ENCODE data around the gene ANGPTL7. TPM values are rescaled to one million over a fixed set of nuclear protein-coding genes. Genes with fewer than 3 reads are reported as not detected.

Gene ANGPTL7
- total and polyA plus RNA-seq, 10 of the 15 experiments (the other 5 are each of a cell fraction or from before 2014, with no cell fraction given) = 0.09 TPM; not detected in 9

DNA sequence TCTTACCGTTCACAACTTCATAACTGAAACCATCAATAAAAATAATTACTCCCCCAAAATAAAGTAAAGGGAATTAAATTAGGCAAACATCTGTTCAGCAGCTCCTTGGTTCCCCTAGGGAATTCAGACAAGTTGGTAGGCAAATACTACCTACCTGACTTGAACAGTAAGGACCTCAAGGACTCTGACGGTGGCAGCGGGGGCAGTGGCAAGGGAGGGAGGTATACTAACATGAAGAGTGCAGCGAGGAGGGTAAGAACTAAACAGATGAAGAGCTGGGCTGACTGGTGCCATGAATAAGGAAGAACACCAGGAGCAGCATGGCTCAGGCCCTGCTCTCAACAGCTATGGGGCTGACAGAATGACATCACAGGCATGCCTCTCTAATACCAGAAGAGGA is 40.0 kb downstream of the ANGPTL7 start:
- CTCF ChIA-PET = interaction anchor here (0.6 to 3.2 kb wide), 3 partner anchors 12 to 305 kb away, joined by 3 to 15 read pairs (median 10); no protein-coding TSS in a partner anchor
- Histone ChIP-seq H3K4me2 (ENCODE audit: control insufficient read depth, insufficient read depth) (peak overlapping the region; percentile 14; the same call in 1 of the 2 replicates), H3K79me2 (ENCODE audit: control insufficient read depth, insufficient read depth, low read length) (no peaks in the 10 kb centered on the region), H3K36me3 (ENCODE audit: control insufficient read depth in 2 of 2, insufficient read depth in 2 of 2, low read length in 1 of 2) (peaks cover 13 to 25% of the 10 kb centered on the region in 2 experiments; a peak in 3 of 4 replicates), H3K4me1 (ENCODE audit: control insufficient read depth, insufficient read depth, low read length) (peaks cover 27% of the 10 kb centered on the region), H2AFZ (ENCODE audit: control insufficient read depth, low read depth, low read length) (no peak overlapping the region), H3K4me3 (no peak overlapping the region), H3K27me3 (replicated peaks in 1 of 2; ENCODE audit: control insufficient read depth in 2 of 2, insufficient read depth in 2 of 2, low read length in 1 of 2) (no peaks in the 10 kb centered on the region), H3K27ac (ENCODE audit: control insufficient read depth, insufficient read depth) (peak overlapping the region; percentile 38; the same call in 1 of the 2 replicates), H4K20me1 (ENCODE audit: control insufficient read depth, insufficient read depth) (no peaks in the 10 kb centered on the region), H3K9ac (ENCODE audit: control insufficient read depth, insufficient read depth, low read length) (no peak overlapping the region), H3K9me3 (replicated peaks; ENCODE audit: control insufficient read depth, insufficient read depth, low read length) (no peaks in the 10 kb centered on the region)
- ATAC-seq = no peak
- in situ Hi-C loops (cut with MboI) = no loop called here
- WGBS (ENCODE audit: insufficient coverage, insufficient replicate concordance, low lambda C conversion rate, missing lambda C conversion rate) = 20% methylated on average over 4 of the region's 4 CpGs
- FAIRE-seq = no peak
- DNase-seq (ENCODE audit: low read depth, low spot score) = no peak
- no TSS peak for BruUV-seq (replicated peaks)
- TF ChIP-seq MTA3 (IDR thresholded peaks at IDR 0.05; ENCODE audit: borderline replicate concordance, low read length) (no peak), MEF2A (IDR thresholded peaks at IDR 0.05; ENCODE audit: insufficient read depth, low read depth, low read length) (0 out of 2 replicates have a peak, but pooled peaks have one; percentile 21), NR2C2 (IDR thresholded peaks at IDR 0.05; ENCODE audit: borderline replicate concordance, control insufficient read depth, insufficient read length, low read depth) (no peak)
- intact Hi-C loops (cut with micrococcal nuclease; ENCODE audit: unreplicated experiment) = no loop called here
- POLR2A ChIA-PET = interaction anchor here (0.6 to 0.8 kb wide), 2 partner anchors 130 to 598 kb away, joined by 3 to 4 read pairs; partner anchors contain the start of gene EXOSC10
- SMC1A ChIA-PET (ENCODE audit: uncharacterized antibody, unreplicated experiment) = interaction anchor here (1.1 to 2.0 kb wide), 2 partner anchors 12 to 192 kb away, joined by 3 to 9 read pairs; no protein-coding TSS in a partner anchor
- RAD21 ChIA-PET (ENCODE audit: unreplicated experiment) = no interaction called here

DNA sequence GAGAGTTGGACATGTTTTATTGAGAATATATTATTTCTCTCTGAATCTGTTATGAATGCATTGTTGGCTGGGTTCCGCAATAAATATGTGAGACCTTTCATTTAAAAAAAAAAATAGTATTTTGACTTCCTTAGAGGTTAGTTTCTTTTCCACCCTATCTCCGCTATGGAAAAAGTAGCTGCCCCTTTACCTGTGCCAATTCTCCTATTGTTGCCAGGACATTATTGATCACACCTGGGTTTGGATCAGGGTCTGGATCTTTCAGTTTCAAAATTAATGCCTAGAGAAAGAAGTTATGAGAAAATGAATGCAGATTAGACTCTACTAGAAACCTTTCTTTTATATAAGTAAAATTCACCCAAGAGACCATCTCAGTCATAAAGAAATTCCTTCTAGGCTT is 44.1 kb downstream of the ANGPTL7 start:
- DNase-seq (ENCODE audit: low read depth, low spot score) = no peak
- Histone ChIP-seq H3K79me2 (ENCODE audit: control insufficient read depth, insufficient read depth, low read length) (no peaks in the 10 kb centered on the region), H4K20me1 (ENCODE audit: control insufficient read depth, insufficient read depth) (no peaks in the 10 kb centered on the region), H3K27me3 (replicated peaks in 1 of 2; ENCODE audit: control insufficient read depth in 2 of 2, insufficient read depth in 2 of 2, low read length in 1 of 2) (no peaks in the 10 kb centered on the region), H3K27ac (ENCODE audit: control insufficient read depth, insufficient read depth) (no peak overlapping the region), H2AFZ (ENCODE audit: control insufficient read depth, low read depth, low read length) (no peak overlapping the region), H3K9me3 (replicated peaks; ENCODE audit: control insufficient read depth, insufficient read depth, low read length) (no peaks in the 10 kb centered on the region), H3K9ac (ENCODE audit: control insufficient read depth, insufficient read depth, low read length) (no peak overlapping the region), H3K4me1 (ENCODE audit: control insufficient read depth, insufficient read depth, low read length) (peaks cover 11% of the 10 kb centered on the region), H3K4me3 (no peak overlapping the region), H3K4me2 (ENCODE audit: control insufficient read depth, insufficient read depth) (no peak overlapping the region), H3K36me3 (ENCODE audit: control insufficient read depth in 2 of 2, insufficient read depth in 2 of 2, low read length in 1 of 2) (peaks cover 22 to 31% of the 10 kb centered on the region in 2 experiments)
- ChIA-PET RAD21 (ENCODE audit: unreplicated experiment) (interaction anchor here (1.0 kb wide), 1 partner anchor 195 kb away, joined by 3 read pairs; no protein-coding TSS in a partner anchor), POLR2A (no interaction called here), CTCF (interaction anchor here (0.9 kb wide), 2 partner anchors 9 to 414 kb away, joined by 3 read pairs; no protein-coding TSS in a partner anchor), SMC1A (ENCODE audit: uncharacterized antibody, unreplicated experiment) (interaction anchor here (3.0 kb wide), 1 partner anchor 196 kb away, joined by 11 read pairs; no protein-coding TSS in a partner anchor)
- WGBS (ENCODE audit: insufficient coverage, insufficient replicate concordance, low lambda C conversion rate, missing lambda C conversion rate) = 92% methylated on average over 2 of the region's 2 CpGs
- in situ Hi-C loops (cut with MboI) = no loop called here
- TF ChIP-seq, protein P1, sequence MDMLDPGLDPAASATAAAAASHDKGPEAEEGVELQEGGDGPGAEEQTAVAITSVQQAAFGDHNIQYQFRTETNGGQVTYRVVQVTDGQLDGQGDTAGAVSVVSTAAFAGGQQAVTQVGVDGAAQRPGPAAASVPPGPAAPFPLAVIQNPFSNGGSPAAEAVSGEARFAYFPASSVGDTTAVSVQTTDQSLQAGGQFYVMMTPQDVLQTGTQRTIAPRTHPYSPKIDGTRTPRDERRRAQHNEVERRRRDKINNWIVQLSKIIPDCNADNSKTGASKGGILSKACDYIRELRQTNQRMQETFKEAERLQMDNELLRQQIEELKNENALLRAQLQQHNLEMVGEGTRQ (IDR thresholded peaks at IDR 0.05; ENCODE audit: borderline replicate concordance, low read depth, low read length) = no peak
- no peak for ATAC-seq
- intact Hi-C loops (cut with micrococcal nuclease; ENCODE audit: unreplicated experiment) = no loop called here
- no TSS peak for BruUV-seq (replicated peaks)
- no peak for FAIRE-seq

Measured in GM12878 (cell line).